Measurements from ENCODE around the gene LRRC42. TPM values are rescaled to one million over a fixed set of nuclear protein-coding genes. Genes with fewer than 3 reads are reported as not detected.

Gene LRRC42
- total and polyA plus RNA-seq, 9 of the 15 experiments (the other 6 are each of a cell fraction or from before 2014, with no cell fraction given), result 17.3 to 51.9 (median 35.5) TPM

GRCh38 chr1:53959664-53960250 lies 13.6 kb downstream of the LRRC42 start (continued):
- TF ChIP-seq REST (IDR thresholded peaks at IDR 0.05; ENCODE audit: borderline replicate concordance) (peak; percentile 56; the same call in 1 of the 2 replicates), REST (CRISPR knock-in tag; IDR thresholded peaks at IDR 0.05; ENCODE audit: low read depth) (no peak), CHD7 (IDR thresholded peaks at IDR 0.05; ENCODE audit: low read depth, low read length) (no peak), ZBTB8A (IDR thresholded peaks at IDR 0.05; ENCODE audit: partially characterized antibody) (no peak), TAF7 (tag; IDR thresholded peaks at IDR 0.05) (no peak)

Measured in K562 (cell line).